Right renal pelvis (tissue), 4 donors: ENCODE results near the gene PYGB. TPM values are rescaled to one million over a fixed set of nuclear protein-coding genes. Genes with fewer than 3 reads are reported as not detected.

ENCODE experiments used
- DNase-seq, 4 donors: peaks; one replicate each; pipeline ENCODE4 v3.0.0-alpha.2; 2013; ENCODE audit warnings: low read depth in 4 of 4, low spot score in 3 of 4, missing footprints in 1 of 4
- polyA plus RNA-seq, 4 donors: library from polyadenylated mRNA; unstranded; fragments of 120-200 nt; gene quantifications; one replicate each; pipeline ENCODE4 v1.2.1, GENCODE V29; 2013; ENCODE audit not compliant: insufficient read length in 4 of 4

PYGB gene
- polyA plus RNA-seq, 4 donors: 43.4 to 49.5 (median 47.8) TPM

- DNase-seq: peak in 1 of 4 donors; percentile 18
These were observed 826 bp upstream of the PYGB start for GRCh38 chr20:25247000-25247517.

- peak in 1 of 4 donors; percentile 25 for DNase-seq
These were observed 348 bp upstream of the PYGB start for GRCh38 chr20:25247518-25247955.

GRCh38 chr20:25248786-25249172 is 894 bp downstream of the PYGB start:
- DNase-seq: peak in 1 of 4 donors; percentile 31

GRCh38 chr20:25249198-25249931 is 1.5 kb downstream of the PYGB start:
- no peak for DNase-seq

GRCh38 chr20:25250508-25250907 is 2.6 kb downstream of the PYGB start:
- DNase-seq: no peak

- no peak for DNase-seq
These were observed 3.1 kb downstream of the PYGB start for GRCh38 chr20:25251019-25251418.

- DNase-seq: no peak
These were observed 3.7 kb downstream of the PYGB start for GRCh38 chr20:25251558-25251957.

GRCh38 chr20:25252230-25252651 is 4.4 kb downstream of the PYGB start:
- no peak for DNase-seq

- no peak for DNase-seq
These were observed 5.0 kb downstream of the PYGB start for GRCh38 chr20:25252686-25253421.

- DNase-seq: no peak
These were observed 5.9 kb downstream of the PYGB start for GRCh38 chr20:25253606-25254275.

- DNase-seq: no peak
These were observed 6.7 kb downstream of the PYGB start for GRCh38 chr20:25254571-25254970.

GRCh38 chr20:25254986-25255680 is 7.2 kb downstream of the PYGB start:
- no peak for DNase-seq

GRCh38 chr20:25256226-25256859 is 8.5 kb downstream of the PYGB start:
- no peak for DNase-seq

- DNase-seq: no peak
These were observed 9.2 kb downstream of the PYGB start for GRCh38 chr20:25257130-25257529.

GRCh38 chr20:25257756-25258475 is 10.0 kb downstream of the PYGB start:
- DNase-seq: no peak

GRCh38 chr20:25258476-25258805 is 10.6 kb downstream of the PYGB start:
- no peak for DNase-seq

GRCh38 chr20:25258828-25259227 is 10.9 kb downstream of the PYGB start:
- no peak for DNase-seq

GRCh38 chr20:25259358-25259757 is 11.5 kb downstream of the PYGB start:
- no peak for DNase-seq

- DNase-seq: no peak
These were observed 11.9 kb downstream of the PYGB start for GRCh38 chr20:25259788-25260254.
